HG03558 (cell line): ENCODE measurements around the gene TMEM52B.

Experiments used
- ATAC-seq: cut with Tn5 transposase; IDR thresholded peaks from one replicate; pipeline ENCODE4 v1.9.1; 2021; ENCODE audit warnings: moderate number of reproducible peaks; ENCODE audit not compliant: unreplicated experiment; ENCODE audit errors: extremely low read depth

TMEM52B gene

DNA sequence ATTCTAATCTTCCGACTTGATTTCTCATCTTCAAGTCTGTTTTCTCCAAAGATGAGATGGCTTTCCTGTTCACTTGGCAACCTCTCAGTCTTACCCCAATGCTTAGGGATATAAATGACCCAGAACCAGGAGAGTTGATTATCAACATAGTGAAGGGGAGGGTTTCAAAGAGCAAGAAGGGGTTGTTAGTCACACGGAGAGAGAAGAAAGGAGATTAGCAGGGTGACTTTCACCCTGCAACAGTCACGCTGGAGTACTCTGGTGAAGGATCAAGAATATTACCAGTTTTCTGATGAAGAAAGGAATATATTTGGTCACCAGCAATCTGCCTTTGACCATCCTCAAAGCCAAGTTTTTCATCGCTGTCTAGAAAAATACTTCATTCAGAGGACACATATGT lies at the start of gene TMEM52B:
Gene TMEM52B (plus strand): TSS at position 212 of the 400 bp plus-strand sequence. CDS start 543 bp downstream, outside the sequence.
- no peak for ATAC-seq

DNA sequence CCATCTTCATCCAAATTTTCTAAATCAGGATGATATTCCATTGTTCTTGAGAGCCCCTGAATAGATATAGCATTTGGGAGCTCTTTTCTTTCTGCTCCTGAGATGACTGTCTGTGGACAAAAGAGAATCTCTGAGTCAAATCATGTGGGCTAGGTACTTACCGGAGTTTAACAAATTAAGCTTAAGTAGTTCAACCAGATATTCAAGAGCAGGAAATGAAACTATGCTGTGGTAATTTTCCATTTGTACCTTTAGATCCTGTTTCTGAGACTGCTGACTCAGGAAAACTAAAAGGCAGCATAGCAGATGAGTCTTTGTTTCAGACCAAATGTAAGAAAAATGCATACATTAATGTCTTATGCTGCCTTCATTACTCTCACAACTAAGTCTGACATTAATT lies 48.8 kb upstream of the TMEM52B start, which contains the start of gene CLEC7A:
Gene CLEC7A (minus strand): TSS at position 158 of the 400 bp plus-strand sequence. CDS start 117 bp downstream, at position 41.
- ATAC-seq: peak; percentile 87

DNA sequence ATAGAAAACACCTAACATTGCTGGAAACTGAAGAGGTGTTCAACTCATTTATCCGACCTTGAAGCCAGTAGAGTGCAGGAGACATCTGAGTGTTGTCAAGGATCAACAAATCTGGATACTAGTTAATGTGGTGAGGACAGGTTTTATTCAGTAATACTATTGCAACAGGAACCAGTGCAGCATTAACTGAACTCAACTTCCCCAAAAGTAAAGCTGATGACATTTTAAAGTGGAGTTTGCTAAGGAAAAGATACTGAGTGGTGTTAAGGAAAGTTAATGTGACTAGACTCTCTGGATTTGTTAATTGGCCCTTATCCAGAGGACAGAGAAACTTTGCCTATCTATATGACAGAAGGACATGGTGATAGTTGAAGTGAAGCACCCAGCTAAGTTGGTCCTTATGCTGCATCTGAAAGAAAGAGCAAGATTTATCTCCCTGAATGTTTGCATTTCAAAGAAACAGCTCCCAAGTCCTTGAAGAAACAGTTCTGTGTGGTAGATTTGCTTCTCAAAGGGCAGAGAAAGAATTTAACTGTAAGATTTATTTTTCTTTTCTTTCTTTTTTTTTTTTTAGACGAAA lies 47.6 kb upstream of the TMEM52B start:
- ATAC-seq: no peak

DNA sequence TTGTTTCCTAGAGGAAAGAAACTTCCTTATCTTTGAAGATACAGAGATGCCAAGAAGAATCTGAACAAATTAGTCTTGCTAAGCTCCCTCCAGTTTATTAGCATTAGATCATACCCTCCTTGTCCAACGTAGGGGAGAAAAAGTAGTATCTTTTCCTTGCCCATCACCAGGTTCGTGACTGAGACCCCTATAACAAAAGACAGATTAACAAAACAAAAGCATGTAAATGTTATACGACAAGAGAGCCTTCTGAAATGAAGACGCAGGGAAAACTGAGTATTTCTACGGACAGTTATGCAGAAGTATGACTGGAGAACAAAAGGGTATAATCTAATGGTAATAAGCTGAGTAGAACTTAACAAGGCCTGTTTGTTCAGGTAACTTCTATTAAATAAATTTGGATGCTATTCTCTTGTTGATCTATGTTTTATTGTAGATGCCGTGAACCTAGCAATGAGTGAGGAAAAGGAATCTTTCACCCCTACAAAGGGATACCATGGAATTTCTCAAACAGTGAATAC lies 45.9 kb upstream of the TMEM52B start:
- no peak for ATAC-seq

DNA sequence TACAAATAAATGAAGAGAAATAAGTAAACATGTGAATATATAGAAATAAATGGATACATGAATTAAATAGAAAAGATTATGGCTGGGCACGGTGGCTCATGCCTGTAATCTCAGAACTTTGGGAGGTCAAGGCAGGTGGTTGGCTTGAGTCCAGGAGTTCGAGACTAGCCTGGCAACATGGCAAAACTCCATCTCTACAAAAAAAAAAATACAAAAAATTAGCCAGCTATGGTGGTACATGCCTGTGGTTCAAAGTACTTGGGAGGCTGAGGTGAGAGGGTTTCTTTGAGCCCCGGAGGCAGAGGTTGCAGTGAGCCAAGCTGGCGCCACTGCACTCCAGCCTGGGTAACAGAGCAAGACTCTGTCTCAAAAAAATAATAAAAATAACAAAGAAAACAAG lies 43.7 kb upstream of the TMEM52B start:
- ATAC-seq: no peak

DNA sequence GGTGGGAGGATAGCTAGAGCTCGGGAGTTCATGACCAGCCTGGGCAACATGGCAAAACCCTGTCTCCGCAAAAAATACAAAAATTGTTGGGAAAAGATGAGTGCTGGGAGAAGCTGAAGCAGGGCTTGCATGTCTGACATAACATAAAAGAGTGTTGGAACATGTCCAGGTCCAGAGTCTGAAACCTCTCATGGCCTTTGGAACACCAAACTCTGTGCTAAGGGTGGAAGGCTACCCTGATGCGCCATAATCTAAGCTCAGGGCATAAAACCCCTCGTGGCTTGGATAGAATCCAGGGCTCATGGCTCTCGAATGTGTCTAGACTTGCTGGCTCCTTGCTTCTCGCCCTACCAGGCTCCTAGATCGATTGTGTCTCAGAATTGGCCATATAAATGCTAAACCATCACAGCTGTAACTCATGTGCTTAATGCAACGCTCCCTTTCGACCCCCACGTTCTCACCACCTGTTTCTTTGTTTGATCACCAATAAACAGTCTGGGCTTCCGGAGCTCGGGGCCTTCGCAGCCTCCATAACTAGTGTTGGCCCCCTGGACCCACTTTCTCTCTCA lies 42.1 kb upstream of the TMEM52B start:
- ATAC-seq: no peak

DNA sequence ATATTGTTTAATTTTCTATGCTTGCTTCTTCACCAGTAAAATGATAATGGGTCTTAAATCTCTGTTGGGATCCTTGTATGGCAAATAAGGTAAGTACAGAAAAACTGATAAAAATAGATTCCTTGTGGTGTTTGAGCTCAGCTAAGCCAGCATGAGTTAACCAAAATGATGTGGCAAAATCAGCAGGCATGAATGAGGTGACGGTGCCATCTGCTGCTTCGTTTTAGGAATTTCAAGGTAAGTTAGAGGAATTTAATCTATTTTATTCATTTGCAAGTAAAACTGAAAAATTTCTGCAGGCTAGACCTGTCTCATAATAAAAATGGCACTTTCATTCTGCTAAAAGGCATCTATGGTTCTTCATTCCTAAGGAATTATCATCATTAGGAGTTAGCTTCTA lies 38.8 kb upstream of the TMEM52B start:
- ATAC-seq: no peak

DNA sequence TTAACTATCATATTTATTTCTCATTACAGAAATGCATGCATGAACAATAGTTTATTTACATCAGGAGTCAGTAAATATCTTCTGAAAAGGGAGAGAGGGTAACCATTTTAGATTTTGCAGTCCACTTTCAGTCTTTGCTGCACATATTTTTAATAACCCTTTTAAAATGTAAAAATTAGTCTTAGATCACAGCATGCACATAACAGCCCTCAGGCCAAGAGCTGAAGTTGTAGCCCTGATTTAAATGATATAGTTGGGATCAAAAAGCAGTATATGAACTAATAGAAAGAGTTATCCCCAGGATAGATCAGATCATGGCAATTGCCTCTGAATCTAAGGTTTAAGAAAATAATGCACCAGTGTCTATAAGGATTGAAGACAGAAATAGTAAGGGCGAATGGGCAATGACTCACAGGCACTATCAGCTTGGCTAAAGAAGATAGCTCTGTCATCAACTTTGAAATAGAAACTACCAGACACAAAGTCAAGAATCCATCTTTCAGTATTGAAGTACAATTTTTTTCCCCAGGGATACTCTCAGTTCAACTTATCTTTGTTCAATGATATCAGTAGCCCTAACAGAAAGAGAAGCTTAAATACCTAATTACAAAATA lies 35.7 kb upstream of the TMEM52B start:
- ATAC-seq: no peak

DNA sequence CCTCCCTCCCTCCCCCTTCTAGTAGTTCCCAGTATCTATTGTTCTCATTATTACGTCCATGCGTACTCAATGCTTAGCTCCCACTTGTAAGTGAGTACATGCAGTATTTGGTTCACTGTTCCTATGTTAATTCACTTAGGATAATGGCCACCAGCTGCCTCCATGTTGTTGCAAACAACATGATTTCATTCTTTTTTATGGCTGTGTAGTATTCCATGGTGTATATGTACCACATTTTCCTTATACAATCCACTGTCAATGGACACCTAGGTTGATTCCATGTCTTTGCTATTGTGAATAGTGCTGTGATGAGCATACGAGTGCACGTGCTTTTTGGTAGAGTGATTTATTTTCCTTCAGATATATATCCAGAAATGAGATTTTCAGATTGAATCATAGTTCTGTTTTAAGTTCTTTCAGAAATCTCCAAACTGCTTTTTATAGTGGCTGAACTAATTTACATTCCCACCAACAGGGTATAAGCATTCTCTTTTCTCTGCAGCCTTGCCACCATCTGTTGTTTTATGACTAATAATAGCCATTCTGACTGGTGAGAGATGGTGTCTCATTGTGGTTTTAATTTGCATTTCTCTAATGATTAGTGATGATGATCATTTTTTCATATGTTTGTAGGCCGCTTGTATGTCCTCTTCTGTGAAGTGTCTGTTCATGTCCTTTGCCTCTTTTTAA lies 31.0 kb upstream of the TMEM52B start:
- ATAC-seq: no peak

DNA sequence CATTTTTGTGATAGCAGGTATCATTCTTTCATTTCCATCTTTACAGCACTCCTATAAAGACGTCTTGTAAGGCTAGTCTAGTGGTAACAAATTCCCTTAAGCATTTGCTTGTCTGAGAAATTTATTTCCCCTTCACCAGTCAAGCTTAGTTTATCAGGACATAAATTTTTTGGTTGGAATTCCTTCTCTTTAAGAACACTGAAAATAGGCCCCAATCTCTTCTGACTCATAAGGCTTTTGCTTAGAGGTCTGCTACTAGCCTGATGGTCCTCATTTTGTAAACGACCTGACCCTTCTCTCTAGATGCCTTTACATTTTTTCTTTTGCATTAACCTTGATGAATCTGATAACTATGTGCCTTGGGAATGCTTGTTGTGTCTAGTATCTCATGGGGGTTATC lies 27.2 kb upstream of the TMEM52B start:
- no peak for ATAC-seq

DNA sequence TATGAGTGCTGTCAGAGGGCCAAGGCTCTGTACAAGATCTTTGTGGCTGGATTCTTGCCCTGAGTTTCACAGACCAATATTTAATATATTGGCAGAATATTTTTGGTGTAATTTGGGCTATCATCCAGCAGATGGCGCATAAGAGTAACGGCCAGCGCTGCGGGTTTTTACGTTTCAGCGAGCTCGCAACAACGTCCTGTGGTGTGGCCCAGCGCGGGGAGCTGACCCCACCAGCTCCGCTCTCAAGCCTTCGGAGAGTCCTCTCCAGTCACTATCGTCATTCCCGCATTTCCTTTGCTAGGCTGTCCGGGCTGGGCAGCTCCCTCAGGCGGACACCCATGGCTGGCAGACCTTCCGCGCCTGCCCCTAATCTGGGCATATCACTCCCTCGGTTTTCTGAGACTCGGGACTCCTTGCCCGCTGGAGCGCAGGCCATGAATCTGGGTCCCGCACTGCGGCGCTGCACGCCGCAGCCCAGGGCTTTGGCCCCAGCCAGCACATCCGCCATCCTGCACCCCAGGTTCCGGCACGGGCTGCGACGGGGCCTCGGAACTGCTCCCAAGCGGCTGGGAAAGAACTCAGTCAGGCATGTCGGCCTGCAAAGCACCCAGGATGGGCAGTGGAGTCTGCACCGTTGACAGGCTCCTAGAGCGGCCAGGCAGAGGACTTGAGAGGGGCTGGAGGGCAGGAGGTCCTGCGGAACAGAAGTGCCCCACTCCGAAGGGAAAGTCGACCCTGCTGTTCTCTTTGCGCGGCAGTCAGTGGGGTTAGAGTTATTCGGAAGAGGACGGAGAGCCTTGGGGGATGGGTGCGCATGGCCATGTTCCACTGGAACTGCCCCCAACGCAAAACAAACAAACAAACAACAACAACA lies 25.3 kb upstream of the TMEM52B start:
- ATAC-seq: no peak

DNA sequence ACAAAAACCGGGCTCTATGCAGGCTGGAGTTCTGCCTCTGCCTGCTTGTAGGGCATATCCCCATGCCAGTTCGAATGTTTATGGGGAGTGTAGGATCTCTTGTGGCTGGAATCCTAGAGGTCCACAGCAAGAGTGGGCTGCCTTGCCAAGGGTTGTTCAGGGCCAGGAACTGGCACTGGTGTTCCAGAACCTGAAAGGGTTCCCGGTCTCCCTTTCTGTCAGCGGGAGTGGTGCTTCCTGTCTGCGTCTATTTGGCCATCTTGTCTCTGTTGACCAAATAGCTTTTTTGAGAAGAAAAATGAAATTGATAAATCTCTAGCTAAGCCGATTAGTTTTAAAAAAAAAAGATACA lies 24.7 kb upstream of the TMEM52B start:
- ATAC-seq: no peak

DNA sequence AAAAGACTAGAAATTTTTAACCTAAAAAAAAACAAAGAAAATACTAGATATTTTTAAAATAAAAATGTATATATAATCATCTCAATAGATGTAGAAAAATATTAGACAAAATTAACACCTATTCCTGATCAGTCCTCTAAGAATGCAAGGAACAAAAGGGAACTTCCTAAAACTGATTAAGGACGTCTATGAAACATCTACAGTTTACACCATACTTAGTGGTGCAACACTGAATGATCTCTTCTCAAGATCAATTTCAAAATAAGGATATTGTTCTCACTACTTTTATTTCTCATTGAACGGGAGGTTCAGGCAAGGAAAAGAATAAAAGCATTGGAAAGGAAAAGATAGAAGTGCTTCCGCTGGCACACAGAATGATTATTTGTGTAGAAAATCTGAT lies 22.9 kb upstream of the TMEM52B start:
- no peak for ATAC-seq

DNA sequence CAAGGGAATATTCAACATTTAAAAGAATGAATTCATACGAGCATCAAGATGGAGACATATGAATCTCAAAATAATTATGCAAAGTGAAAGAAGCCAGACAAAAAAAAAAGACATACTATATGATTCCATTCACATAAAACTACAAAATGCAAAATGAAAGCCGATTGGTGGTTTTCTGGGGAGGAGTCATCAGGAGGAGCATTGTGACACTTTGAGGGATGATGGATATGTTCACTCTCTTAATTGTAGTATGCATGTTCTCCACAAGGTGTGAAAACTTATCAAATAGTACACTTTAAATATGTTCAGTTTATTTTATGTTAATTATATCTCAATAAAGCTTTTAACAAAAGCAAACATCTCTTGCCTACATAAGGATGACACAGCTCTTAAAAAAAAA lies 20.4 kb upstream of the TMEM52B start:
- no peak for ATAC-seq

DNA sequence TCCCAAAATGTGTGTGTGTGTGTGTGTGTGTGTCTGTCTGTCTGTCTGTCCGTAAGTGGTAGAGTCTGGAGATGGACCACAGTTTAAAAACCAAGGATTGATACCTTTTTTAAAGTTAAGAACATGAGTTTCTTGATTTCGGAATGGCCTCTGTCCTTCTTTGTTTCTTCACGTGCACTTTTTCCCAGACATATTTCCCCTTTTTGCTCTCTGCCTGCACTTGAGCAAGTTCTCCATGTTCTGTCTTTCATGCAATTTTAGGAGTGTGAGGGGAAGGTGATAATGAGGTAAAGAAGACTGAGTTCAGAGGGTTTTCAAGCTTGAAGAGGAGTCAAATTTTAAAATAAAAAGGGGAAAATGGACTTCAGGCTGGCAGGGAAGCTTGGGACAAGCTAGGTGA lies 19.6 kb upstream of the TMEM52B start:
- no peak for ATAC-seq

DNA sequence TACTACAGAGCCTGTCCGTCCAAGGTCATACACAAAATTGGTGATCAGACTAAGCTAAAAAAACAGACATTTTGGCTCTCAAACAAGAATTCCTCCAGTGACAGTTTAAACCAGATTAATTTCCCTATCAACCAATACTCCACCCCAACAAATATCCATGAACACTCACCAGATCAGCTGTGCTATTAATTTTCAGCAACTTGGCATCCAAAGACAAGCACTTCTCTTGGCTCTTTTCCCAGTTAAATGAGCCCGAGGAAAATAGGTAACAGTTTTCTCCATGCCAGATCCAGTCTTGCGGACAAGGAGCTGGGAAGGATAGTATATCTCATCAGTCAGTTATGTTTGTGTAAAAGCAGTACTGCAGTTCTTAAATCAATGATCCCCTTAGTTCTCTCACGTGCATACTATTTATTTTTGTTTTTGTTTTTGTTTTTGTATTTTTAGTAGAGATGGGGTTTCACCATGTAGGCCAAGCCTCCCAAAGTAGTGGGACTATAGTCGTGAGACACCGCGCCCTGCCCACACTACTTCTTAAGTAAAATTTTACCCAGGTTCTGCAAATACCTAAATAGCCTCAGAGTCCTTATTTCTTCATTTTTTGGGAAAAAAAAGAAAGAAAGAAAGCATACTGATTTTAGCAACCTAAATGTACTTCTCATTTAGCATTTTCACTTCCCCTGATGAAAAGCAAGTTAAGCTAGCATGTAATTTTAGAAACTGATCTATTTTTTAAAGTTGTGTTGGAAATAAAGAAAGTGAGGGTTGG lies 18.0 kb upstream of the TMEM52B start:
- ATAC-seq: no peak

DNA sequence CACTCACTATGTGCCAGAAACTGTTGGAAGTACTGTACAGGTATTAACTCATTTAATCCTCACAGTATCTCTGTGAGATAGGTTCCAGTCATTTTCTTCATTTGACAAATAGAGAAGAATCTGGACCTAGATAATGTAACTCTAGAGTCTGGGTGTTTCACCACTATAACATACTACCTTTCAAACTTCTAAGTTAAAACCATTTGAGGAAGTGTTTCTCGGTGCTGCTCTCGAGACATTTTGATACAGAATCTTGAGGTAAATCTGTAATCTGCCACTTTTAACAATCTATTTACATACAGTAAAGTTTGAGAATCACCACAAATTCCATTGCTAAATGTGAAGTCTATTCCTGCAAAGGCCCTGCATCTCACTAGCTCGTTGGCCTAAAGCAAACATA lies 15.7 kb upstream of the TMEM52B start:
- ATAC-seq: no peak

DNA sequence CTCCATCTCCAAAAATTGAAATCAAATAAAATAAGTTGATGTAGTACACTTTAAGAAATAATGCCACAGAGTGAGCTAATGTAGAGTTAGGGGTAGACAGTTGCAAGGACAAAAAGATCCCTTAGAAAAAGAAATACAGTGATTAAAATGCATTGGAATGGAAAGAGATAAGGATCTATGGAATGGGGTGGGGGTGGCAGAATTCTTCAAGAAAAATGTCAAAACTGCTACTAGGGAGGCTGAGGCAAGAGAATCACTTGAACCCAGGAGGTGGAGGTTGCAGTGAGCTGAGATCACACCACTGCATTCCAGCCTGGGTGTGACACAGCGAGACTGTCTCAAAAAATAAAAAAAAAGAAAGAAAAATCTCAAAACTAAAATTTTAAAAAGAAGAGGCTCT lies 13.4 kb upstream of the TMEM52B start:
- no peak for ATAC-seq

DNA sequence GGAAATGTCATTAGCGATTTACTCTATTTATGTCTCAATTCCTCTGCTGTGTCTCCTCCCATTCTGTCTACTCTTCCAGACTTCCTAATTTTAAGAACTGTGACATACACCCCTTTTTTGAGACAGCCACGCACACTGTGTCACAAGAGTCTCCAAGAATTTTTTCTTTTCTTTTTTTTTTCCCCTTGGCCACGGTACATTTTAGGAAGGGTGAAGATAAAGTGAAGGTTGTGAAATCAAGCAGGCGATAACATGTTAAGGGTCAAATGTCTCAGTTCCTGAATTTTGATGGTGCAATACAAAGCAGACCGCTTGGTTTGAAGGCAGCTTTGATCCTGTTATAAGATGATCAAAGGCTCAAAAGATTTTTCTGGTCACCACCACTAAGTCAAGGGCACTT lies 11.2 kb upstream of the TMEM52B start:
- ATAC-seq: no peak

DNA sequence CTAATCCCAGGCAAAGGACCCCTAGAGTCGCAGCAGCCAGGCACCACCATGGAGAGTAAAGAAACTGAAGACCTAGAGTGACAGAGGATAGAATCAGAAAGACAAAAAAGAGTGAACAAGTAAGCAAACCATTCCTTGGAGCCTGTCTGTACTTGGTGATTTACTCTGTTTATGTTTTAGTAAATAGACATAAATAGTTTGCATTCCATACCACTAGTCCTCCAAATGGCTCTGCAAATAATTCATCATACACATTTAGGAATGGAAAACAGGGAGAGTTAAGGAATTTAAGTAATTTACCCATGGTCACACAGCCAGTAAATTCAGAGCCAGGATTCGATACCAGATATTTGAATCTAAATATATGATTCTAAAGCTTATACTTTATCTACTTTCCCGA lies 9.7 kb upstream of the TMEM52B start:
- no peak for ATAC-seq
